OCI-LY7 (cell line): ENCODE data around the gene ADAMTSL2. TPM values are rescaled to one million over a fixed set of nuclear protein-coding genes. Genes with fewer than 3 reads are reported as not detected.

Experiments used
- BruUV-seq: library from RNA; stranded (reverse); fragments of 400-500 nt; replicated peaks from 2 replicates; lab custom pipeline; 2021; lab: Mats Ljungman, UMichigan
- CTCF ChIA-PET: fragments of 300-600 bp; sonication (Branson Sonifier 250); formaldehyde crosslinking; loops from one replicate; lab custom pipeline; 2022; ENCODE audit warnings: antibody characterized with exemption; ENCODE audit not compliant: unreplicated experiment; lab: Charles Lee
- POLR2A ChIA-PET: fragments of 300-600 bp; sonication (Branson Sonifier 250); formaldehyde crosslinking; loops from one replicate; lab custom pipeline; 2022; ENCODE audit warnings: antibody characterized with exemption; lab: Charles Lee
- DNase-seq: peaks from one replicate; pipeline ENCODE4 v3.0.0-alpha.2; 2015; ENCODE audit warnings: low spot score
- H2AFZ ChIP-seq: fragments of 200-600 bp; sonication (generic), shearing (Covaris generic); 2 replicates; pipeline ENCODE4 v1.6.1; 2014; ENCODE audit warnings: mild to moderate bottlenecking, antibody characterized with exemption, low read length, moderate library complexity
- H3K27ac ChIP-seq: fragments of 200-600 bp; sonication (generic); 2 replicates; pipeline ENCODE4 v1.5.1; 2014; ENCODE audit warnings: mixed run types, low read depth, mild to moderate bottlenecking, moderate library complexity, low read length, inconsistent platforms; ENCODE audit not compliant: poor library complexity, severe bottlenecking
- H3K36me3 ChIP-seq: fragments of 200-600 bp; sonication (generic); 2 replicates; pipeline ENCODE4 v1.6.1; 2014; ENCODE audit warnings: mild to moderate bottlenecking, antibody characterized with exemption, low read length, moderate library complexity, mixed read lengths; ENCODE audit not compliant: insufficient read depth
- H3K4me1 ChIP-seq: fragments of 200-600 bp; sonication (generic); 2 replicates; pipeline ENCODE4 v1.5.1; 2014; ENCODE audit warnings: mild to moderate bottlenecking, low read length; ENCODE audit not compliant: insufficient read depth, poor library complexity, severe bottlenecking
- H3K4me2 ChIP-seq: fragments of 200-600 bp; sonication (generic); 2 replicates; pipeline ENCODE4 v1.6.1; 2014; ENCODE audit warnings: mild to moderate bottlenecking, low read length
- H3K4me3 ChIP-seq: fragments of 200-600 bp; sonication (generic); 2 replicates; pipeline ENCODE4 v1.5.1; 2014; ENCODE audit warnings: mild to moderate bottlenecking, low read depth, low read length; ENCODE audit not compliant: poor library complexity, severe bottlenecking
- H3K79me2 ChIP-seq: fragments of 200-600 bp; sonication (generic); 2 replicates; pipeline ENCODE4 v1.6.1; 2016; ENCODE audit warnings: low read depth, mild to moderate bottlenecking, low read length, moderate library complexity, mixed read lengths; ENCODE audit not compliant: insufficient read depth
- H3K9me2 ChIP-seq: fragments of 200-600 bp; sonication (generic); 2 replicates; pipeline ENCODE4 v1.6.1; 2016; ENCODE audit warnings: mild to moderate bottlenecking, low read length, mixed read lengths; ENCODE audit not compliant: insufficient read depth
- H3K9me3 ChIP-seq: fragments of 200-600 bp; sonication (generic); 2 replicates; pipeline ENCODE4 v1.6.1; 2014; ENCODE audit warnings: mild to moderate bottlenecking, mixed run types, low read length, mixed read lengths
- H4K20me1 ChIP-seq: fragments of 200-600 bp; sonication (generic); 2 replicates; pipeline ENCODE4 v1.6.1; 2014; ENCODE audit warnings: mild to moderate bottlenecking, antibody characterized with exemption, low read length, moderate library complexity, mixed read lengths; ENCODE audit not compliant: insufficient read depth
- EZH2phosphoT487 ChIP-seq: fragments of 200-600 bp; sonication (generic); IDR thresholded peaks from 2 replicates; pipeline ENCODE4 v1.6.1; 2018; ENCODE audit warnings: low read depth, borderline replicate concordance, mild to moderate bottlenecking, mixed run types, antibody characterized with exemption, low read length, moderate library complexity, mixed read lengths
- intact Hi-C: fragments of 100-400 bp; cut with micrococcal nuclease; formaldehyde crosslinking; loops from one replicate; pipeline ENCODE4 v1.10.0; 2022; ENCODE audit not compliant: unreplicated experiment
- total RNA-seq, 2 experiments: library from RNA; depleted of rRNA in 1 of 2; stranded (reverse); fragments of >200 nt in 1 of 2; shearing (Covaris generic) in 1 of 2; gene quantifications; 2 replicates each; pipeline ENCODE4 v1.2.3, GENCODE V29; 2014 to 2022
- TF ChIP-seq, protein P1 (sequence below): fragments of 200-600 bp; sonication (generic); conservative IDR thresholded peaks from 2 replicates; pipeline ENCODE4 v1.5.1; 2014; ENCODE audit warnings: mild to moderate bottlenecking, antibody characterized with exemption, low read length, moderate library complexity, mixed read lengths

Gene ADAMTSL2
- total RNA-seq, 2 experiments from 2014 or later = 0.88 TPM; not detected in 1

DNA sequence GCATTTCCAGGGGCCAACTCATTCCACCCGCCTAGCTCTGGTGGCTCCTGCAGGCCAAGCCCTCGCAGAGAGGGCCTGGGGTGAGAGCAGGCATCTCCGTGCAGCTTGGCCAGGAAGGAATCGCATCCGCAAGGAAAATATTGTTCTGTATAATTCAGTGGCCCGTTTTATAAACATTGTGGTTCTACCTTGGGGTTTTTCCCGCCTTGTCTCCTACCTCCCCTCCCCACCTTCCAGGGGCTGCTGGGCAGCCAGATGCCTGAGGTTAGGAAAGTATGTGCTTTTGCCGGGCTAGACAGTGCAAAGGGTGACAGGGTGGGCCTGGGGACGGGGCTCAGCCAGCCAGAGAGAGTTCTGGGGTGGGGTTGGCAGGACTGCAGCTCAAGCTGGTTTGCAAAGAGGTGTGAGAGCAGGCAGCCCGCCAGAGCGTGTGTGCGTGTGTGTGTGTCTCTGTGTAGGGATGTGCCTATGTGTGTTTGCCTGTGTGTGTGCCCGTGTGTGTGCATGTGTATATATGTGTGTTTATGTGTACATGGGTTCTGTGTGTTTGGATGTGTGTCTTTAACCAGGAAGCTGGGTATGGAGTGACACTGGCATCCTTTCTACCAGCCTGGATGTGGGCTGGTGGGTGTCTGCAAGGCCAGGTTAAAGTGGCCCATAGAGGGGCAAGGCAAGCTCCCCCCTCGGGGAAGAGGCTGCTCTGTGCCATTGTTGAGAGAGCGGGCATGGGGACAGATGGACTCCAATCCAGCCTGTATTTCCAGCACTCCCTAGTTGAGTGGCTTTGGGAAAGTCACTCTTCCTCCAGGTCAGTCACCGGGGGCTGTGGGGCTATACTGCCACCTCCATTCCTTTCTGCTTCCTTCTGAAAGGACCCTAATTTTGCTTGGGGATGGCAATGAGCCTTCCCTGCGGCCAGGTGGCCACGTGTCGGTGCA lies 45.0 kb upstream of the ADAMTSL2 start:
- no peak overlapping the region for H3K4me2 ChIP-seq
- CTCF ChIA-PET = no interaction called here

DNA sequence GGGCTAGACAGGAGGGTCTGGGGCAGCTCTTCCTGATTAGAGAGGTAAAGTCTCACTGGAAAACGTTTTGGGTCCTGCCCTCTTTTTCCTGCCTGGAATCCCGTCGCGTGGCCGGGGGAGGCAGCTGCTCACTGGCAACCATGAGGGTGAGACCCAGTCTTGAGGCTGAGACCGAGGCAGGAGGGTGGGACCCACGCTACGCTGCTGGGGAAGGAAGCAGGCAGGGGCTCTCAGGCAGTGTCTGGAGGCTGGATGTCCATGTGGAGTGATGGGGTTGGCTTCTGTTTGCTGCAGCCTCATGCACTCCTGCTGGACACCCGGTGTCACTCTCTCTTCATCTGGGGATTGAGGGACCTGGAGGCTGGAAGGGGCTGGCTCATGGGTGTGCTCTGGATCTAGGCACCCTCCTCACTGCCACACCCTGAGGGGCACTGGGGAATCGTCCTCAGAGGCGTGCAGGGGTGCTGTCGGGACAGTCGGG lies 44.3 kb upstream of the ADAMTSL2 start:
- Histone ChIP-seq H3K9me2 (no peaks in the 10 kb centered on the region), H3K36me3 (no peaks in the 10 kb centered on the region), H3K79me2 (no peaks in the 10 kb centered on the region), H4K20me1 (no peaks in the 10 kb centered on the region), H3K27ac (no peak overlapping the region), H2AFZ (no peak overlapping the region), H3K4me3 (no peak overlapping the region), H3K4me2 (no peak overlapping the region), H3K9me3 (no peaks in the 10 kb centered on the region), H3K4me1 (peaks cover 11% of the 10 kb centered on the region)
- no TSS peak for BruUV-seq
- DNase-seq = no peak
- TF ChIP-seq EZH2phosphoT487 = no peak
- TF ChIP-seq, protein P1, sequence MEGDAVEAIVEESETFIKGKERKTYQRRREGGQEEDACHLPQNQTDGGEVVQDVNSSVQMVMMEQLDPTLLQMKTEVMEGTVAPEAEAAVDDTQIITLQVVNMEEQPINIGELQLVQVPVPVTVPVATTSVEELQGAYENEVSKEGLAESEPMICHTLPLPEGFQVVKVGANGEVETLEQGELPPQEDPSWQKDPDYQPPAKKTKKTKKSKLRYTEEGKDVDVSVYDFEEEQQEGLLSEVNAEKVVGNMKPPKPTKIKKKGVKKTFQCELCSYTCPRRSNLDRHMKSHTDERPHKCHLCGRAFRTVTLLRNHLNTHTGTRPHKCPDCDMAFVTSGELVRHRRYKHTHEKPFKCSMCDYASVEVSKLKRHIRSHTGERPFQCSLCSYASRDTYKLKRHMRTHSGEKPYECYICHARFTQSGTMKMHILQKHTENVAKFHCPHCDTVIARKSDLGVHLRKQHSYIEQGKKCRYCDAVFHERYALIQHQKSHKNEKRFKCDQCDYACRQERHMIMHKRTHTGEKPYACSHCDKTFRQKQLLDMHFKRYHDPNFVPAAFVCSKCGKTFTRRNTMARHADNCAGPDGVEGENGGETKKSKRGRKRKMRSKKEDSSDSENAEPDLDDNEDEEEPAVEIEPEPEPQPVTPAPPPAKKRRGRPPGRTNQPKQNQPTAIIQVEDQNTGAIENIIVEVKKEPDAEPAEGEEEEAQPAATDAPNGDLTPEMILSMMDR = no peak
- CTCF ChIA-PET = interaction anchor here (0.7 kb wide), 1 partner anchor 309 kb away, joined by 4 read pairs; no protein-coding TSS in a partner anchor
- intact Hi-C loops = no loop called here
- POLR2A ChIA-PET = no interaction called here

More for the DNA sequence above, 45.0 kb upstream of the ADAMTSL2 start:
- Histone ChIP-seq H3K4me1 (peaks cover 11% of the 10 kb centered on the region), H2AFZ (no peak overlapping the region), H3K9me3 (no peaks in the 10 kb centered on the region), H4K20me1 (no peaks in the 10 kb centered on the region), H3K9me2 (no peaks in the 10 kb centered on the region), H3K27ac (no peak overlapping the region), H3K79me2 (no peaks in the 10 kb centered on the region), H3K4me3 (no peak overlapping the region), H3K36me3 (no peaks in the 10 kb centered on the region)
- TF ChIP-seq, protein P1 = no peak
- TF ChIP-seq EZH2phosphoT487 = no peak
- POLR2A ChIA-PET = no interaction called here
- intact Hi-C loops = no loop called here
- BruUV-seq = no TSS peak
- no peak for DNase-seq
